Measurements from ENCODE around the gene B3GNT9. TPM values are rescaled to one million over a fixed set of nuclear protein-coding genes. Genes with fewer than 3 reads are reported as not detected.

Gene B3GNT9
- total and polyA plus RNA-seq, 11 donors = 6.4 to 17.5 (median 11.9) TPM

- peaks cover 2 to 48% (median 37%) of the 10 kb centered on the region in 12 donors for H3K4me1 ChIP-seq
- ATAC-seq = peak in 1 of 4 donors; percentile 4
These were observed 39.2 kb upstream of the B3GNT9 start, which contains the start of gene EXOC3L1 for GRCh38 chr16:67190041-67190440. TSS of gene EXOC3L1 (minus strand) at chr16:67190136. CDS start at chr16:67189676, 460 bp downstream.

DNA sequence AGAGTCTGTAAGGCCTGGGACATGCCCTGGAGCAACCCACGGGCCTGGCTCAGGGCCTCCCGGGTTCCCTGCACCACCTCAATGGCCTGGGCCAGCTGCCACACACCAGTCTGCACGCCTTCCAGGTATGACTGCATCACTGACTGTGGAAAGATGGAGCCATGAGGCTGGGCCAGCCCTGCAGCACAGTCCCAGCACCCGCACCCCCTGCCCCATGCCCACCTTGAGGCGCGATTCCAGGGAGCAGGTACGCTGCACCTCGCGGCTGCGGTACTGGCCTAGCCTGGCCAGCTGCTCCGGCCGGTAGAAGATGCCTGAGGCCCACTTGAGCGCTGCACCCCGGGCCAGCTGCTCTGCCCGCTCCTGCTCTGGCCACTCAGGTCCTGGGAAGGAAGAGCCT lies 38.0 kb upstream of the B3GNT9 start:
- Histone ChIP-seq H3K4me1 (peaks cover 2 to 52% (median 43%) of the 10 kb centered on the region in 12 donors), H3K36me3 (peaks cover 0 to 8% (median 1%) of the 10 kb centered on the region in 9 donors), H3K9me3 (no peaks in the 10 kb centered on the region), H3K4me3 (no peak overlapping the region), H3K27ac (no peak overlapping the region), H3K27me3 (no peaks in the 10 kb centered on the region)
- WGBS, 4 donors = 90 to 93% (median 93%) methylated on average over 12 to 15 of the region's 15 CpGs
- DNase-seq (no peak), ATAC-seq (no peak)
- TF ChIP-seq, protein P1, sequence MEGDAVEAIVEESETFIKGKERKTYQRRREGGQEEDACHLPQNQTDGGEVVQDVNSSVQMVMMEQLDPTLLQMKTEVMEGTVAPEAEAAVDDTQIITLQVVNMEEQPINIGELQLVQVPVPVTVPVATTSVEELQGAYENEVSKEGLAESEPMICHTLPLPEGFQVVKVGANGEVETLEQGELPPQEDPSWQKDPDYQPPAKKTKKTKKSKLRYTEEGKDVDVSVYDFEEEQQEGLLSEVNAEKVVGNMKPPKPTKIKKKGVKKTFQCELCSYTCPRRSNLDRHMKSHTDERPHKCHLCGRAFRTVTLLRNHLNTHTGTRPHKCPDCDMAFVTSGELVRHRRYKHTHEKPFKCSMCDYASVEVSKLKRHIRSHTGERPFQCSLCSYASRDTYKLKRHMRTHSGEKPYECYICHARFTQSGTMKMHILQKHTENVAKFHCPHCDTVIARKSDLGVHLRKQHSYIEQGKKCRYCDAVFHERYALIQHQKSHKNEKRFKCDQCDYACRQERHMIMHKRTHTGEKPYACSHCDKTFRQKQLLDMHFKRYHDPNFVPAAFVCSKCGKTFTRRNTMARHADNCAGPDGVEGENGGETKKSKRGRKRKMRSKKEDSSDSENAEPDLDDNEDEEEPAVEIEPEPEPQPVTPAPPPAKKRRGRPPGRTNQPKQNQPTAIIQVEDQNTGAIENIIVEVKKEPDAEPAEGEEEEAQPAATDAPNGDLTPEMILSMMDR (IDR thresholded peaks at IDR 0.05) = no peak
- TF ChIP-seq POLR2A (IDR thresholded peaks at IDR 0.05) = no peak
- intact Hi-C loops (cut with DNase I) = loop anchor here in 3 of 10 donors (10.0 kb wide), 1 partner anchor 214 kb away; no protein-coding TSS in a partner anchor

More at GRCh38 chr16:67190041-67190440, 39.2 kb upstream of the B3GNT9 start, which contains the start of gene EXOC3L1:
- Histone ChIP-seq H3K9me3 (no peaks in the 10 kb centered on the region), H3K27me3 (no peaks in the 10 kb centered on the region), H3K4me3 (peak within 1 kb of the TSS in 10 of 12 donors; percentile 2 to 44 (median 36)), H3K27ac (peak within 1 kb of the TSS in 10 of 12 donors; percentile 4 to 72 (median 49)), H3K36me3 (peaks cover 0 to 21% (median 13%) of the 10 kb centered on the region in 9 donors)
- DNase-seq = no peak
- intact Hi-C loops (cut with DNase I) = loop anchor here in 5 of 10 donors (5.0 kb wide), 2 partner anchors 37 to 57 kb away; partner anchors contain the start of genes TMEM208 (in 4 of the 5), FHOD1 (in 1 of the 5) and SLC9A5 (in 1 of the 5)
- WGBS, 4 donors = 28 to 37% (median 32%) methylated on average over 6 of the region's 6 CpGs
- TF ChIP-seq, protein P1 (IDR thresholded peaks at IDR 0.05) = no peak
- no peak for TF ChIP-seq POLR2A (IDR thresholded peaks at IDR 0.05)

- no peak overlapping the region for H3K4me3 ChIP-seq
- H3K9me3 ChIP-seq = no peaks in the 10 kb centered on the region
- H3K27me3 ChIP-seq = no peaks in the 10 kb centered on the region
- no peak overlapping the region for H3K27ac ChIP-seq
- H3K36me3 ChIP-seq = peaks cover 0 to 4% (median 0%) of the 10 kb centered on the region in 9 donors
- WGBS, 4 donors = 63 to 74% (median 70%) methylated on average over 4 of the region's 4 CpGs
- no peak for DNase-seq
- TF ChIP-seq POLR2A (IDR thresholded peaks at IDR 0.05) = no peak
- TF ChIP-seq, protein P1 (IDR thresholded peaks at IDR 0.05) = no peak
- peaks cover 2 to 48% (median 39%) of the 10 kb centered on the region in 12 donors for H3K4me1 ChIP-seq
- ATAC-seq = no peak
- intact Hi-C loops (cut with DNase I) = loop anchor here in 3 of 10 donors (10.0 kb wide), 1 partner anchor 214 kb away; no protein-coding TSS in a partner anchor
These were observed 37.5 kb upstream of the B3GNT9 start for GRCh38 chr16:67188323-67188722.

DNA sequence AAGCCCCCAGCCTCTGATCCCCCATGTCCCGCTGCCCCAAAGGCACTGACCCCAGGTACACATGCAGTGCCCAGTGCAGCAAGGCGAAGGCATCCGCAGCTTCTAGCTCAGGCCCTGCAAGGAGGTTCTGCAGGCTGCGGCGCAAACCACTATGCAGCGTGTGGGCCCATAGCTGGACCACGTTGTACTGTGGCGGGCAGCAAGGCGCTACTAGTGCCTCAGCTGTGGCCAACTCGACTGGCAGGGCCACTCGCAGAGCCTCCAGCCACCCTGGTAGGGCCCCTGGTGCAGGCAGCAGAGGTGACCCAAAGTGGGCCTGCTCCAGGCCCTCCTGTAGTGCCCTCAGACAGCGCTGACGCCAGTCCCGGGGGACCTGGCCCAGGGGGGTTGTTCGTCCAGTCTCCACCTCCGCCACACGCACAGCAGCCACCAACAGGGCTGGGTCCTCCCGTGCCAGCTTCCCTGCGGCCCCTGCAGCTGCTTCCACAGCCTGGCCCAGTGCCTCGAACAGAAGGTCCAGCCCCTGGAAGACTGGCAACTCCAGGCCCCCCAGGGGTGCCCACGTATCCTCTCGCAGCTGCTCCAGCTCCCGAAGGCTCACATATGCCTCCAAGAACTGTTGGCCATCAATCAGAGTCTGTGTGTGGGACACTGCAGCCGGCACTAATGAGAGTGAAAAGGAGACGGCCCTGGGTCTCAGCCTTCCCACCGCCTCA lies 36.5 kb upstream of the B3GNT9 start:
- H3K36me3 ChIP-seq = no peaks in the 10 kb centered on the region
- no peaks in the 10 kb centered on the region for H3K27me3 ChIP-seq
- no peak for TF ChIP-seq POLR2A (IDR thresholded peaks at IDR 0.05)
- TF ChIP-seq, protein P1 (IDR thresholded peaks at IDR 0.05) = no peak
- no peak overlapping the region for H3K4me3 ChIP-seq
- no peaks in the 10 kb centered on the region for H3K9me3 ChIP-seq
- H3K27ac ChIP-seq = no peak overlapping the region
- WGBS, 4 donors = 81 to 85% (median 84%) methylated on average over 20 to 26 of the region's 26 CpGs
- intact Hi-C loops (cut with DNase I) = loop anchor here in 3 of 10 donors (10.0 kb wide), 1 partner anchor 213 kb away; no protein-coding TSS in a partner anchor
- no peak for ATAC-seq
- peaks cover 2 to 45% (median 36%) of the 10 kb centered on the region in 12 donors for H3K4me1 ChIP-seq
- no peak for DNase-seq

Data from heart left ventricle (tissue), 16 donors.